MM.1S (cell line): Measurements from ENCODE around the gene EXOC4.

Experiments used
- DNase-seq: peaks from one replicate; pipeline ENCODE4 v3.0.0-alpha.2; 2015
- H2AFZ ChIP-seq: fragments of 300-600 bp; sonication (generic); 2 replicates; pipeline ENCODE4 v1.6.0; 2016; ENCODE audit warnings: antibody characterized with exemption, low read length
- H3F3A ChIP-seq: fragments of 300-600 bp; sonication (generic); 2 replicates; pipeline ENCODE4 v1.6.1; 2016; ENCODE audit warnings: mild to moderate bottlenecking, antibody characterized with exemption, low read length, moderate library complexity, mixed read lengths; ENCODE audit not compliant: insufficient read depth
- H3K27ac ChIP-seq: fragments of 300-600 bp; sonication (generic); 2 replicates; pipeline ENCODE4 v1.5.1; 2016; ENCODE audit warnings: mild to moderate bottlenecking, low read length
- H3K27me3 ChIP-seq: fragments of 300-600 bp; sonication (generic); replicated peaks from 2 replicates; pipeline ENCODE4 v1.6.0; 2016; ENCODE audit warnings: low read length; ENCODE audit not compliant: insufficient read depth
- H3K36me3 ChIP-seq: fragments of 300-600 bp; sonication (generic); replicated peaks from 2 replicates; pipeline ENCODE4 v1.6.1; 2016; ENCODE audit warnings: mild to moderate bottlenecking, low read length, mixed read lengths; ENCODE audit not compliant: insufficient read depth
- H3K4me1 ChIP-seq: fragments of 300-600 bp; sonication (generic); 2 replicates; pipeline ENCODE4 v1.6.1; 2016; ENCODE audit warnings: low read length, mixed read lengths
- H3K4me2 ChIP-seq: fragments of 300-600 bp; sonication (generic); 2 replicates; pipeline ENCODE4 v1.6.0; 2016; ENCODE audit warnings: low read depth, low read length
- H3K4me3 ChIP-seq: fragments of 300-600 bp; sonication (generic); 2 replicates; pipeline ENCODE4 v1.5.1; 2016; ENCODE audit warnings: low read length, mixed read lengths
- H3K79me2 ChIP-seq: fragments of 300-600 bp; sonication (generic); 2 replicates; pipeline ENCODE4 v1.6.1; 2016; ENCODE audit warnings: mixed run types, low read length, mixed read lengths
- H3K9ac ChIP-seq: fragments of 300-600 bp; sonication (generic); 2 replicates; pipeline ENCODE4 v1.6.1; 2016; ENCODE audit warnings: low read length, mixed read lengths
- H3K9me2 ChIP-seq: fragments of 300-600 bp; sonication (generic); replicated peaks from 2 replicates; pipeline ENCODE4 v1.6.1; 2016; ENCODE audit warnings: mild to moderate bottlenecking, low read length, mixed read lengths; ENCODE audit not compliant: insufficient read depth
- H3K9me3 ChIP-seq: fragments of 300-600 bp; sonication (generic); replicated peaks from 2 replicates; pipeline ENCODE4 v1.6.1; 2016; ENCODE audit warnings: mild to moderate bottlenecking, low read length, mixed read lengths; ENCODE audit not compliant: insufficient read depth
- H4K20me1 ChIP-seq: fragments of 300-600 bp; sonication (generic); 2 replicates; pipeline ENCODE4 v1.6.1; 2016; ENCODE audit warnings: mild to moderate bottlenecking, low read length, moderate library complexity, mixed read lengths; ENCODE audit not compliant: insufficient read depth
- EZH2 ChIP-seq: fragments of 300-600 bp; sonication (generic); optimal IDR thresholded peaks from 2 replicates; pipeline ENCODE3; 2017; ENCODE audit warnings: low read depth, mild to moderate bottlenecking, antibody characterized with exemption, low read length, mixed read lengths
- EZH2phosphoT487 ChIP-seq: fragments of 300-600 bp; sonication (generic); IDR thresholded peaks from 2 replicates; pipeline ENCODE4 v1.6.1; 2018; ENCODE audit warnings: antibody characterized with exemption, low read length
- TF ChIP-seq, protein P1 (sequence below): fragments of 300-600 bp; sonication (generic); IDR thresholded peaks from 2 replicates; pipeline ENCODE4 v1.5.1; 2016; ENCODE audit warnings: antibody characterized with exemption, low read length, mixed read lengths

The EXOC4 gene

DNA sequence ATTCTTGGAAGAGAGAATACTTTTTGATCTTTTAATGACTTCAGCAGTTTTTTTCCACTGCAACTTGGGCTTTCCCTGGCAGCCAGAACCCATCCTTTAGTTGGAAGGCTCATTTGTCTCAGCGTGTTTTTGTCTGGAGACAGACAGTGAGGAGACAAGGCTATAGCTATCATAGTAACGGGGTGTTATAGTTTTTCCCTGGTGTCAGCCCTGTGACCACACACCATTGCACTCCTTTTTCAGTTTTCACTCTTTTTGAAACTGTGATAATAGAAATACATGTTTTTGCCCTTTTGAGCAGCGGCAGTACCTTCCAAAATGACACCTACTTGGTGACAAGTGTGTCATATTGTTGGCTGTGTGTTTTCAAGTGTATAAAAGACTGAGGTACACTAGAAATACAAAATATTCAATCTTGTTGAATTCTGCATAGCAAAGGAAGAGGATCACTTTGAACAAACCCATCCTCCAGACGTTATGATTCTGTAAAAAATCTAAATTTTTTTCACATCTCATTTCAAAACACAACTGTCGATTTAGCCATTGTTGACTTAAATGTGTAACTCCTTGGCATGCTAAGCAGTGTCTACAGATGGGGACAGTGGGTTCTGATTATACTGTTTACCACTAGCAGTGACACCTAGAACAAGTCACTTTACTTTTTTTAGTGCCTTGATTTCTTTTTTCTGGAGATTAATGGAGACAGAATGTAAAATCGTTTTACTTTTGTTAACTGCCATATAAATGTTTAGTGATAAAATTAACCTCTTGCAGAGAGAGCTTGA lies 130.1 kb downstream of the EXOC4 start:
- Histone ChIP-seq H3F3A (no peaks in the 10 kb centered on the region), H3K36me3 (no peaks in the 10 kb centered on the region), H2AFZ (no peak overlapping the region), H3K27me3 (no peaks in the 10 kb centered on the region), H3K9me2 (no peaks in the 10 kb centered on the region), H3K79me2 (peaks cover 8% of the 10 kb centered on the region; the same call in 1 of the 2 replicates), H3K4me2 (no peak overlapping the region), H4K20me1 (no peaks in the 10 kb centered on the region), H3K4me1 (0 out of 2 replicates have a peak, but pooled peaks cover 9% of the 10 kb centered on the region), H3K27ac (no peak overlapping the region), H3K9me3 (no peaks in the 10 kb centered on the region), H3K4me3 (no peak overlapping the region), H3K9ac (no peak overlapping the region)
- TF ChIP-seq EZH2phosphoT487 (no peak), EZH2 (no peak)
- TF ChIP-seq, protein P1, sequence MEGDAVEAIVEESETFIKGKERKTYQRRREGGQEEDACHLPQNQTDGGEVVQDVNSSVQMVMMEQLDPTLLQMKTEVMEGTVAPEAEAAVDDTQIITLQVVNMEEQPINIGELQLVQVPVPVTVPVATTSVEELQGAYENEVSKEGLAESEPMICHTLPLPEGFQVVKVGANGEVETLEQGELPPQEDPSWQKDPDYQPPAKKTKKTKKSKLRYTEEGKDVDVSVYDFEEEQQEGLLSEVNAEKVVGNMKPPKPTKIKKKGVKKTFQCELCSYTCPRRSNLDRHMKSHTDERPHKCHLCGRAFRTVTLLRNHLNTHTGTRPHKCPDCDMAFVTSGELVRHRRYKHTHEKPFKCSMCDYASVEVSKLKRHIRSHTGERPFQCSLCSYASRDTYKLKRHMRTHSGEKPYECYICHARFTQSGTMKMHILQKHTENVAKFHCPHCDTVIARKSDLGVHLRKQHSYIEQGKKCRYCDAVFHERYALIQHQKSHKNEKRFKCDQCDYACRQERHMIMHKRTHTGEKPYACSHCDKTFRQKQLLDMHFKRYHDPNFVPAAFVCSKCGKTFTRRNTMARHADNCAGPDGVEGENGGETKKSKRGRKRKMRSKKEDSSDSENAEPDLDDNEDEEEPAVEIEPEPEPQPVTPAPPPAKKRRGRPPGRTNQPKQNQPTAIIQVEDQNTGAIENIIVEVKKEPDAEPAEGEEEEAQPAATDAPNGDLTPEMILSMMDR, result no peak
- no peak for DNase-seq

DNA sequence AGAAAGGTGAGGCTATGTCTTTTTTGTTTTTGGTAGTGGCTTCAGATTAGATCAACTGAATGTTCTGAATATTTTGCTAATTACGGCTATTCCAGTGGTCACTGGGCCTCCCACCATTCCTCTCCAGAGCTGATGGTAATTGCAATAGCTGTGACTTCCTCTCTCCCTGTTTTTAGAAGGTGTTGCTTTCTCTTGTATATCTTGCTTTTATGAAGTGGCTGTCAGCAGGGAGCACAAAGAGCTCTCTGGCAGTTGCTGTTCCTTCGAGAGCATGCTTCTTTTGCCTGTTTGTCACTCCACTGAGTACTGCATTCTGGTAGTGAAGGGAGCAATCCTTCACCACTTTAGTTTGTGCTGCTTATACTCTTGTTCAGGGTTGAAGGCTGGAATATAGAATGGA lies 133.3 kb downstream of the EXOC4 start:
- Histone ChIP-seq H3K36me3 (no peaks in the 10 kb centered on the region), H3K4me3 (no peak overlapping the region), H3K27me3 (no peaks in the 10 kb centered on the region), H3K9me3 (no peaks in the 10 kb centered on the region), H3K79me2 (peaks cover 8% of the 10 kb centered on the region; the same call in 1 of the 2 replicates), H4K20me1 (no peaks in the 10 kb centered on the region), H3K27ac (no peak overlapping the region), H3K4me1 (0 out of 2 replicates have a peak, but pooled peaks cover 9% of the 10 kb centered on the region), H3K9me2 (no peaks in the 10 kb centered on the region), H2AFZ (no peak overlapping the region), H3K4me2 (no peak overlapping the region), H3K9ac (no peak overlapping the region), H3F3A (no peaks in the 10 kb centered on the region)
- DNase-seq, result no peak
- TF ChIP-seq EZH2phosphoT487 (no peak), EZH2 (no peak)
- TF ChIP-seq, protein P1, result no peak

DNA sequence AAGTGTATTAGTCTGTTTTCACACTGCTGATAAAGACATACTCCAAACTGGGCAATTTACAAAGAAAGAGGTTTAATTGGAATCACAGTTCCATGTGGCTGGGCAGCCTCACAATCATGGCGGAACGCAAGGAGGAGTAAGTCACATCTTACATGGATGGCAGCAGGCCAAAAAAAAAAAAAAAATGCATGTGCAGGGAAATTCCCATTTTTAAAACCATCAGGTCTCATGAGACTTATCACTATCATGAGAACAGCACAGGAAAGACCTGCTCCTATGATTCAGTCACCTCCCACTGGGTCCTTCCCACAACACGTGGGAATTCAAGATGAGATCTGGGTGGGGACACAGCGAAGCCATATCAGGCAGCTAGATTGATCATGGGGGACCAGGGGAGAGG lies 136.8 kb downstream of the EXOC4 start:
- no peaks in the 10 kb centered on the region for H3K36me3 ChIP-seq
- H3K9me2 ChIP-seq, result no peaks in the 10 kb centered on the region
- H3K9ac ChIP-seq, result no peak overlapping the region
- peaks cover 3% of the 10 kb centered on the region; the same call in 1 of the 2 replicates for H3K79me2 ChIP-seq
- no peak overlapping the region for H3K27ac ChIP-seq
- no peaks in the 10 kb centered on the region for H3K9me3 ChIP-seq
- no peaks in the 10 kb centered on the region for H3K27me3 ChIP-seq
- no peaks in the 10 kb centered on the region for H3K4me1 ChIP-seq
- no peak for DNase-seq
- H2AFZ ChIP-seq, result no peak overlapping the region
- no peaks in the 10 kb centered on the region for H3F3A ChIP-seq
- no peak overlapping the region for H3K4me3 ChIP-seq
- no peak overlapping the region for H3K4me2 ChIP-seq
- H4K20me1 ChIP-seq, result no peaks in the 10 kb centered on the region
- TF ChIP-seq, protein P1, result no peak
- TF ChIP-seq EZH2phosphoT487, result no peak
